HEK293 (cell line): ENCODE measurements around the gene KLHL21.

Experiments used
- KLF10 ChIP-seq: fragments of 450-650 bp; IDR thresholded peaks from 2 replicates; pipeline ENCODE4 v1.5.1; 2018; ENCODE audit warnings: missing biosample characterization, mild to moderate bottlenecking, missing genetic modification characterization
- PATZ1 ChIP-seq: fragments of 450-650 bp; formaldehyde crosslinking; IDR thresholded peaks from 2 replicates; pipeline ENCODE4 v1.5.1; 2016; ENCODE audit warnings: missing biosample characterization, missing genetic modification characterization
- PBX3 ChIP-seq: sonication (generic); formaldehyde crosslinking; IDR thresholded peaks from 2 replicates; pipeline ENCODE4 v1.8.1; 2022; ENCODE audit warnings: mild to moderate bottlenecking, moderate library complexity, missing genetic modification reagents
- PRDM10 ChIP-seq: fragments of 450-650 bp; formaldehyde crosslinking; IDR thresholded peaks from 2 replicates; pipeline ENCODE4 v1.5.1; 2016; ENCODE audit warnings: missing biosample characterization, missing genetic modification characterization
- TSHZ1 ChIP-seq: fragments of 450-650 bp; formaldehyde crosslinking; IDR thresholded peaks from 2 replicates; pipeline ENCODE4 v1.5.1; 2016; ENCODE audit warnings: missing biosample characterization, missing genetic modification characterization, borderline replicate concordance
- WT1 ChIP-seq: fragments of 450-650 bp; formaldehyde crosslinking; IDR thresholded peaks from 2 replicates; pipeline ENCODE4 v1.5.1; 2016; ENCODE audit warnings: missing biosample characterization, missing genetic modification characterization
- ZBTB20 ChIP-seq: fragments of 450-650 bp; formaldehyde crosslinking; IDR thresholded peaks from 2 replicates; pipeline ENCODE4 v1.5.1; 2016; ENCODE audit warnings: missing biosample characterization, missing genetic modification characterization
- ZFP37 ChIP-seq: fragments of 450-650 bp; formaldehyde crosslinking; IDR thresholded peaks from 2 replicates; pipeline ENCODE4 v1.5.1; 2016; ENCODE audit warnings: missing biosample characterization, missing genetic modification characterization
- ZFP69B ChIP-seq: fragments of 450-650 bp; formaldehyde crosslinking; IDR thresholded peaks from 2 replicates; pipeline ENCODE4 v1.5.1; 2016; ENCODE audit warnings: missing biosample characterization, missing genetic modification characterization
- ZNF133 ChIP-seq: fragments of 450-650 bp; formaldehyde crosslinking; IDR thresholded peaks from 2 replicates; pipeline ENCODE4 v1.5.1; 2016; ENCODE audit warnings: missing biosample characterization, missing genetic modification characterization
- ZNF175 ChIP-seq: fragments of 450-650 bp; formaldehyde crosslinking; IDR thresholded peaks from 2 replicates; pipeline ENCODE4 v1.5.1; 2016; ENCODE audit warnings: missing biosample characterization, missing genetic modification characterization
- ZNF202 ChIP-seq: fragments of 450-650 bp; formaldehyde crosslinking; IDR thresholded peaks from 2 replicates; pipeline ENCODE4 v1.5.1; 2016; ENCODE audit warnings: missing biosample characterization, missing genetic modification characterization, borderline replicate concordance
- ZNF266 ChIP-seq: fragments of 450-650 bp; formaldehyde crosslinking; IDR thresholded peaks from 2 replicates; pipeline ENCODE4 v1.5.1; 2016; ENCODE audit warnings: missing biosample characterization, missing genetic modification characterization, low read depth
- ZNF362 ChIP-seq: fragments of 450-650 bp; formaldehyde crosslinking; IDR thresholded peaks from 2 replicates; pipeline ENCODE4 v1.5.1; 2016; ENCODE audit warnings: missing biosample characterization, missing genetic modification characterization
- ZNF426 ChIP-seq: fragments of 450-650 bp; formaldehyde crosslinking; IDR thresholded peaks from 2 replicates; pipeline ENCODE4 v1.5.1; 2017; ENCODE audit warnings: missing biosample characterization, missing genetic modification characterization, mild to moderate bottlenecking, inconsistent platforms, moderate library complexity
- ZNF501 ChIP-seq: fragments of 450-650 bp; formaldehyde crosslinking; IDR thresholded peaks from 2 replicates; pipeline ENCODE4 v1.5.1; 2016; ENCODE audit warnings: missing biosample characterization, missing genetic modification characterization
- ZNF510 ChIP-seq: fragments of 450-650 bp; formaldehyde crosslinking; IDR thresholded peaks from 2 replicates; pipeline ENCODE4 v1.5.1; 2018; ENCODE audit warnings: mild to moderate bottlenecking, missing genetic modification characterization, missing biosample characterization; ENCODE audit not compliant: insufficient replicate concordance
- ZNF548 ChIP-seq: fragments of 450-650 bp; formaldehyde crosslinking; IDR thresholded peaks from 2 replicates; pipeline ENCODE4 v1.5.1; 2016; ENCODE audit warnings: missing biosample characterization, missing genetic modification characterization
- ZNF549 ChIP-seq: fragments of 450-650 bp; IDR thresholded peaks from 2 replicates; pipeline ENCODE4 v1.5.1; 2018; ENCODE audit warnings: missing biosample characterization, missing genetic modification characterization, mild to moderate bottlenecking, inconsistent platforms, moderate library complexity
- ZNF580 ChIP-seq: fragments of 450-650 bp; formaldehyde crosslinking; IDR thresholded peaks from 2 replicates; pipeline ENCODE4 v1.5.1; 2016; ENCODE audit warnings: missing biosample characterization, missing genetic modification characterization
- ZNF600 ChIP-seq: fragments of 450-650 bp; formaldehyde crosslinking; IDR thresholded peaks from 2 replicates; pipeline ENCODE4 v1.5.1; 2016; ENCODE audit warnings: missing biosample characterization, missing genetic modification characterization
- ZNF626 ChIP-seq: fragments of 450-650 bp; sonication (Bioruptor Pico); formaldehyde crosslinking; IDR thresholded peaks from 2 replicates; pipeline ENCODE4 v1.5.1; 2018; ENCODE audit warnings: missing biosample characterization, missing genetic modification characterization, inconsistent platforms
- ZNF664 ChIP-seq: fragments of 450-650 bp; formaldehyde crosslinking; IDR thresholded peaks from 2 replicates; pipeline ENCODE4 v1.5.1; 2016; ENCODE audit warnings: missing biosample characterization, missing genetic modification characterization
- ZNF670 ChIP-seq: fragments of 450-650 bp; formaldehyde crosslinking; IDR thresholded peaks from 2 replicates; pipeline ENCODE4 v1.5.1; 2016; ENCODE audit warnings: missing biosample characterization, missing genetic modification characterization, low read depth
- ZNF701 ChIP-seq: fragments of 450-650 bp; formaldehyde crosslinking; IDR thresholded peaks from 2 replicates; pipeline ENCODE4 v1.5.1; 2016; ENCODE audit warnings: missing biosample characterization, missing genetic modification characterization
- ZNF747 ChIP-seq: fragments of 450-650 bp; formaldehyde crosslinking; IDR thresholded peaks from 2 replicates; pipeline ENCODE4 v1.5.1; 2016; ENCODE audit warnings: missing biosample characterization, missing genetic modification characterization
- ZNF776 ChIP-seq: fragments of 450-650 bp; formaldehyde crosslinking; IDR thresholded peaks from 2 replicates; pipeline ENCODE4 v1.5.0; 2017; ENCODE audit warnings: missing biosample characterization, missing genetic modification characterization, borderline replicate concordance
- ZNF792 ChIP-seq: fragments of 450-650 bp; formaldehyde crosslinking; IDR thresholded peaks from 2 replicates; pipeline ENCODE4 v1.5.1; 2016; ENCODE audit warnings: missing biosample characterization, missing genetic modification characterization
- ZNF843 ChIP-seq: fragments of 450-650 bp; formaldehyde crosslinking; IDR thresholded peaks from 2 replicates; pipeline ENCODE4 v1.5.1; 2016; ENCODE audit warnings: missing biosample characterization, missing genetic modification characterization

The KLHL21 gene

GRCh38 chr1:6603238-6603914, 707 bp upstream of the KLHL21 start (continued):
- TF ChIP-seq PRDM10 (no peak; the same call in 1 of the 2 replicates), ZNF175 (tag by site-specific recombination) (no peak), ZBTB20 (tag by site-specific recombination) (peak; percentile 97), PATZ1 (no peak; the same call in 1 of the 2 replicates), WT1 (tag by site-specific recombination) (no peak), ZNF548 (tag by site-specific recombination) (no peak), ZFP69B (tag by site-specific recombination) (no peak), ZNF626 (tag by site-specific recombination) (no peak), ZNF202 (no peak), ZNF426 (tag by site-specific recombination) (no peak), ZNF501 (tag by site-specific recombination) (0 out of 2 replicates have a peak, but pooled peaks have one; percentile 44), TSHZ1 (tag by site-specific recombination) (no peak), ZNF747 (tag by site-specific recombination) (no peak), ZNF549 (no peak), ZFP37 (tag by site-specific recombination) (peak; percentile 69; the same call in 1 of the 2 replicates), ZNF776 (tag by site-specific recombination) (no peak), ZNF664 (tag by site-specific recombination) (no peak), ZNF133 (tag by site-specific recombination) (no peak), ZNF510 (no peak), ZNF701 (tag by site-specific recombination) (no peak), KLF10 (tag by site-specific recombination) (no peak; the same call in 1 of the 2 replicates), ZNF580 (no peak; the same call in 1 of the 2 replicates), ZNF362 (peak; percentile 26; the same call in 1 of the 2 replicates), ZNF266 (no peak), ZNF792 (tag by site-specific recombination) (no peak), ZNF843 (tag by site-specific recombination) (no peak), ZNF600 (tag by site-specific recombination) (peak; percentile 74), ZNF670 (tag by site-specific recombination) (no peak), PBX3 (CRISPR knock-in tag) (no peak)
